ENCODE measurements around the gene B3GALT6. TPM values are rescaled to one million over a fixed set of nuclear protein-coding genes. Genes with fewer than 3 reads are reported as not detected.

The B3GALT6 gene
- total and polyA plus RNA-seq, 4 donors: 2.5 to 12.8 (median 10.3) TPM

DNA sequence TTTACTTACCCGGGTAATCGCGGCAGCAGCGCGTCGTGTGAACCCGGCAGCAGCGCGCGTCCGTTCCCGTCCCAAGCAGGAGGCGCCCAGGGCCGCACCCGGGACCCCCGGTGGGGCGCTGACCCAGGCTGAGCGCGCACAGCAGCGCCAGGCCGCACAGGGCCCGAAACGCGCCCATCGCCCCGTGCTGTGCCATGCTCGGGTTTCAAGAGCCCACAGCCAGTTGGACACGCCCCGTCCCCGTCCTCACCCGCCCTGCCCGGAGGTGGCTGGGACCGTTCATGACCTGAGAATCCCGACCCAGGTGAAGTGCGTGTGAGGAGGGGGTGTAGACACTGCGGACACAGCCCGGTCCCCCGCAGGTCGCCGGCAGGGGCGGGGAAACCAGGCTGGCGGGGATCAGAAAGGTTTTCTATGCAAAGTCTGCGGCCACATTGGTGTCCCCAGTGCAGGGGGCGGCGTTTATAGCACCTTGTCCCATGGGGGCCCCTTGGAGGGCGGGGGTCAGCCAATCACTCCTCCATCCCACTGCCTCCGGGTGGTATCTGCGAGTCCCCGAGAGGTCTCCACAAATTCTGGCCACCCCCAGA lies 25.6 kb upstream of the B3GALT6 start, which contains the start of gene TNFRSF18:
TSS of gene TNFRSF18 (minus strand) at position 217 of the 590 bp plus-strand sequence. CDS start at position 196, 21 bp downstream.
- intact Hi-C loops (cut with DNase I): no loop called here
- H3K9me3 ChIP-seq (ENCODE audit: control insufficient read depth, low read length): no peaks in the 10 kb centered on the region
- H3K27me3 ChIP-seq (ENCODE audit: control insufficient read depth in 1 of 2, insufficient read depth in 2 of 2, low read length in 1 of 2): no peaks in the 10 kb centered on the region
- peak; percentile 45 to 76 for DNase-seq
- H3K27ac ChIP-seq (ENCODE audit: low read depth in 1 of 2, low read length in 2 of 2): no peak within 1 kb of the TSS
- 4 to 5% methylated on average over 47 to 49 of the region's 49 CpGs for WGBS, 2 donors
- no peak within 1 kb of the TSS for H3K4me3 ChIP-seq (ENCODE audit: low read length in 2 of 2)
- no peaks in the 10 kb centered on the region for H3K4me1 ChIP-seq (ENCODE audit: control insufficient read depth in 1 of 2, insufficient read depth in 2 of 2, low read length in 2 of 2)
- no peaks in the 10 kb centered on the region for H3K36me3 ChIP-seq (ENCODE audit: control insufficient read depth in 1 of 2, insufficient read depth in 2 of 2, low read length in 1 of 2)
- ATAC-seq (ENCODE audit: low FRiP score): no peak

DNA sequence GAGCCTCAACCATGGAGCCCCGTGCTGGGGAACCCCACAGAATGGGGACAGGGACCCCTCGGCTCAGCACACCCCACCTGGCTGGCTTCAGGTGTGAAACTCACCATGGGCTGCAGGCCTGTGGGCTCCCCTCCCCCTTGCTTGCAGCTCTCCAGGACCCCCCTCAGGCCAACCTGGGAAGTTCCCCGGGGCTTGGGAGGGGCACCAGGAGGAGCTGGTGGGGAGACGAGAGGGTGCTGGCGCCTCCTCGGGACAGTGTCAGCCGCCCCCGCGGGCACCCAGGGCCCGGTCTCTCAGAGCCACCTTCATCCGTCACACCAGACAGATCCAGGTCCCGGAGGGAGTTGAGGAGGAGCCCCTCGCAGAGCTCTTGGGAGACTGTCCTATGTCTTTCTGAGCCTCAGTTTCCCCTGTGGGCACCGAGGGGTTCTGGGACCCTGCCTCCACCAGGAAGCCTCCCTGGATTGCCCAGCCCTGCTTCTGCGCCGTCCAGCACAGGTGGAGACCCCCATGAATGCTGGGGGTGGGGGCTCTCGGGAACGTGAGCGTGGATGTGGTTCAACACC lies 25.0 kb upstream of the B3GALT6 start:
- no peaks in the 10 kb centered on the region for H3K9me3 ChIP-seq (ENCODE audit: control insufficient read depth, low read length)
- no peaks in the 10 kb centered on the region for H3K4me1 ChIP-seq (ENCODE audit: control insufficient read depth in 1 of 2, insufficient read depth in 2 of 2, low read length in 2 of 2)
- H3K4me3 ChIP-seq (ENCODE audit: low read length in 2 of 2): no peak overlapping the region
- no peaks in the 10 kb centered on the region for H3K36me3 ChIP-seq (ENCODE audit: control insufficient read depth in 1 of 2, insufficient read depth in 2 of 2, low read length in 1 of 2)
- 53 to 57% methylated on average over 17 to 19 of the region's 19 CpGs for WGBS, 2 donors
- no peak for ATAC-seq (ENCODE audit: low FRiP score)
- H3K27me3 ChIP-seq (ENCODE audit: control insufficient read depth in 1 of 2, insufficient read depth in 2 of 2, low read length in 1 of 2): no peaks in the 10 kb centered on the region
- intact Hi-C loops (cut with DNase I): no loop called here
- H3K27ac ChIP-seq (ENCODE audit: low read depth in 1 of 2, low read length in 2 of 2): no peak overlapping the region
- DNase-seq: peak; percentile 41 to 68

DNA sequence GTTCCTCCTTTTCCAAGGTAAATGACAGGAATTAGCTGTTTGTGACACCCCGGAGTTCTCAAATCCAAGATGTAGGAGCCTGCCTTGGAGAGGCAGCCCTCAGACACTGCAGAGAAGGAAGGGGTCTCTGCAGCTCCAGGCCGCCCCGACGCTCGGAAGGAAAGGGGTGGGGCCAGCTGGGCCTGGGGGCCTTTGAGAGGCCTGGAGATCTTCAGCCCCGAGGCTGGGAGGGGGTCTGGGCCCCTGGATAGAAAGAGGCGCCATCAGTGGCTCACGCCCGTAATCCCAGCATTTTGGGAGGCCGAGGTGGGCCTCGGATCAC lies 24.5 kb upstream of the B3GALT6 start:
- ATAC-seq (ENCODE audit: low FRiP score): no peak
- Histone ChIP-seq H3K27ac (ENCODE audit: low read depth in 1 of 2, low read length in 2 of 2) (no peak overlapping the region), H3K9me3 (ENCODE audit: control insufficient read depth, low read length) (no peaks in the 10 kb centered on the region), H3K4me3 (ENCODE audit: low read length in 2 of 2) (no peak overlapping the region), H3K4me1 (ENCODE audit: control insufficient read depth in 1 of 2, insufficient read depth in 2 of 2, low read length in 2 of 2) (no peaks in the 10 kb centered on the region), H3K27me3 (ENCODE audit: control insufficient read depth in 1 of 2, insufficient read depth in 2 of 2, low read length in 1 of 2) (no peaks in the 10 kb centered on the region), H3K36me3 (ENCODE audit: control insufficient read depth in 1 of 2, insufficient read depth in 2 of 2, low read length in 1 of 2) (no peaks in the 10 kb centered on the region)
- peak; percentile 35 to 70 for DNase-seq
- WGBS, 2 donors: 64% methylated on average over 11 of the region's 11 CpGs
- intact Hi-C loops (cut with DNase I): no loop called here

DNA sequence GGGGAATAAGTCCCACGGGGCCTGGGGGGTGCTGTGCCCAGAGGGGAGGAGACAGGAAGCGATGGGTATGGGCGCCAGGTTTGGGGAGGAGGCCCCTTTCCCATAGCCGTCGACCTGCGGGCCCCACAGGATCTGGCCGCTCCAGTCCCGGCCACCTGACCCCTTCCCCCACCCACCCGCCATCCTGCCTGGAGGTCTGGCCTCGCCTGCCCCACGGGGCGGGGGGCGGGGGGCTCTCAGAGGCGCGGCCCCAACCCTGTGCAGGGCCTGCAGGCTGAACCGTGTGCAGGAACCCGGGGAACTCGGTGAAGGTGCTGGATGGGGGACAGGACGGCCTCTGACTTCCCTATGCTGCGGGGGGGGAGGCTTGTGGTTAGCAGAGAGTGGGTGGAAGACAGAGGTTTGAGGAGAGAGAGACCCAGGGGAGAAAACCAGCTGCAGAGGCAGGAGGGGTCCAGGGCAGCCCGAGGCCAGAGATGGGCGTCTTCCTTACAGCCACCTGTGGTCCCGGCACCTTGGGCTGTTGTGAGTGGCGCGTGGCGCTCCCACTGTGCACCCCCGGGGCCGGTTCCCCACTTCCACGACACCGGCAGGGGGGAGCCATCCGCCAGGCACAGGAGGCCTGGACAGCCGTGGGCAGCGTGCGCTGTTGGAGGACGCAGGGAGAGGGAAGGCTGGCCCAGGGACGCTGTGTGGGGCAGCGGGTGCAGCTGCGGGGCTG lies 23.2 kb upstream of the B3GALT6 start:
- DNase-seq: peak; percentile 45 to 69
- Histone ChIP-seq H3K4me1 (ENCODE audit: control insufficient read depth in 1 of 2, insufficient read depth in 2 of 2, low read length in 2 of 2) (no peaks in the 10 kb centered on the region), H3K4me3 (ENCODE audit: low read length in 2 of 2) (no peak overlapping the region)

DNA sequence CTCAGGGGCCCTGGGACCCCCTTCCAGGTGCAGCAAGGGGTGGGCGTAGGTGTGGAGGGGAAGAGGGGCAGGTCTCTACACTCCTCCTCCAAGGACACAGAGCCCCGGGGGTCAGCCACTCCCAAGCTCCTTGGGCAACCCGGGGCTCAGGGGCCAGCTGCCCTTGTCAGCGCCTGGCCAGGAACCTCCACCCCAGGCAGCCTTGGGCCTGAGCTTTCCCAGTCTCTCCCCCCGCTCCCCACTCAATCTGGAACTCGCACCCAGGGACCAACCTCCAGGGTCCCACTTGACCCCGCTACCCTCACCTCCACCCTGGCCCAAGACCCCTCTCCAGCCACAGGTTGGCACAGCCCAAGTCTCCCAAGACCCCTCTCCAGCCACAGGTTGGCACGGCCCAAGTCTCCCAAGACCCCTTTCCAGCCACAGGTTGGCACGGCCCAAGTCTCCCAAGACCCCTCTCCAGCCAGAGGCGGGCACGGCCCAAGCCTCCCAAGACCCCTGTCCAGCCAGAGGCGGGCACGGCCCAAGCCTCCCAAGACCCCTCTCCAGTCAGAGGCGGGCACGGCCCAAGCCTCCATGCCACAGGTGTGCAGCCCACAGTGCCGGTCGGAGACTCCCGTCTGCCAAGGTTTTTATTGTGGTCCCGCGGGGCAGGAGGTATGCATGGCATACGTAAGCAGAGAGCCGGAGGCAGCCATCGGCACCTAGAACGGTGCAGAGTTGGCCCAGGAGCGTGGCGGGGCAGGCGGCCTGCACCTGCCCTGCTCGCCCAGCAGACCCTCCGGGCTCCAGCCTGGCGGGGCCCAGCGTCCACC lies 21.1 kb upstream of the B3GALT6 start:
- Histone ChIP-seq H3K27me3 (ENCODE audit: control insufficient read depth in 1 of 2, insufficient read depth in 2 of 2, low read length in 1 of 2) (no peaks in the 10 kb centered on the region), H3K9me3 (ENCODE audit: control insufficient read depth, low read length) (no peaks in the 10 kb centered on the region), H3K27ac (ENCODE audit: low read depth in 1 of 2, low read length in 2 of 2) (no peak overlapping the region), H3K36me3 (ENCODE audit: control insufficient read depth in 1 of 2, insufficient read depth in 2 of 2, low read length in 1 of 2) (no peaks in the 10 kb centered on the region), H3K4me1 (ENCODE audit: control insufficient read depth in 1 of 2, insufficient read depth in 2 of 2, low read length in 2 of 2) (no peaks in the 10 kb centered on the region), H3K4me3 (ENCODE audit: low read length in 2 of 2) (no peak overlapping the region)
- DNase-seq: peak; percentile 37 to 70
- intact Hi-C loops (cut with DNase I): no loop called here
- 91% methylated on average over 29 to 31 of the region's 31 CpGs for WGBS, 2 donors
- no peak for ATAC-seq (ENCODE audit: low FRiP score)

More for the DNA sequence above, 23.2 kb upstream of the B3GALT6 start:
- H3K27ac ChIP-seq (ENCODE audit: low read depth in 1 of 2, low read length in 2 of 2): no peak overlapping the region
- H3K27me3 ChIP-seq (ENCODE audit: control insufficient read depth in 1 of 2, insufficient read depth in 2 of 2, low read length in 1 of 2): no peaks in the 10 kb centered on the region
- no peaks in the 10 kb centered on the region for H3K36me3 ChIP-seq (ENCODE audit: control insufficient read depth in 1 of 2, insufficient read depth in 2 of 2, low read length in 1 of 2)
- no peak for ATAC-seq (ENCODE audit: low FRiP score)
- 66 to 70% methylated on average over 37 to 38 of the region's 38 CpGs for WGBS, 2 donors
- intact Hi-C loops (cut with DNase I): no loop called here
- no peaks in the 10 kb centered on the region for H3K9me3 ChIP-seq (ENCODE audit: control insufficient read depth, low read length)

DNA sequence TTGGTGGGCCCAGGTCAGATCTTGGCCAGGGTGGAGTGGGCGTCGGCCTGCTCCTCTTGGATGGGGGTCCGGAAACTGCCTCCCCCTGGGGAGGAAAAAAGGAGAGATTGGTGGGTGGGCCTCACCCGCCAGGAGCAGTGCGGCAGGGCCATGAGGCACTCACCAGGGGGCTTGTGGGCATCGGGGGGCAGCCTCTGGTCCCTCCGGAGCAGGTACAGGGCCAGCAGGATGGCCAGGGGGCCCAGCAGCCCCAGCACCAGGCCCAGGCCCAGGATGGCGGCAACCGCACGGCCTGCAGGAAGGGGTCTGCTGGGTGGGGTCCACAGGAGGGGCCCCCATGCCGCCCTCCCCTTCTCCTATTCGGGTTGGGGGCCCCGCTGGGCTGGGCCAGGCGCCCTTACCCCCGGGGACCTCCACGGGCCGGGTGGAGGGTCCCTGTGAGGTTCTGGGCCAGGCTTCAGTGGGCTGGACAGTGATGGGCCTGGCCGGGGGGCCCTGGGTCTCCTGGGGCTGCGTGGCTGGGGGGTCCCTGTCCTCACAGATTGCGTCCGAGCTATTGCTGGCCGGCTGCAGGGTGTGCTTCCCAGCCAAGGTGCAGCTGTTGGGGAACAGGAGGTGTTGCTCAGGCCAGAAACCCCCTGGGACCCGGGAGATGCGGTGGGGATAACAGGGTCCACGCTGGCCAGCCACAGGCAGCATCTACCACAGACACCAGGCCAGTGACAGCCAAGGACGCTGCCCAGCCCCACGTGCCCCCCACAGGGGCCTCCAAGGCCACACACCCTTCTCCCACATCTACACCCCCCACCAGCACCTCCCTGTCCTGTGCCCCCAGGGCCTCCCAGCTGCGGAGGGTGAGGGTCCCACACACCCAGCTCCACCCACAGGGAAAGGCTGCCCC lies 20.2 kb upstream of the B3GALT6 start:
- H3K9me3 ChIP-seq (ENCODE audit: control insufficient read depth, low read length): no peaks in the 10 kb centered on the region
- no peak for ATAC-seq (ENCODE audit: low FRiP score)
- WGBS, 2 donors: 87 to 91% methylated on average over 26 to 28 of the region's 28 CpGs
- no peak overlapping the region for H3K27ac ChIP-seq (ENCODE audit: low read depth in 1 of 2, low read length in 2 of 2)
- intact Hi-C loops (cut with DNase I): no loop called here
- DNase-seq: peak; percentile 42 to 71
- H3K4me3 ChIP-seq (ENCODE audit: low read length in 2 of 2): no peak overlapping the region
- H3K36me3 ChIP-seq (ENCODE audit: control insufficient read depth in 1 of 2, insufficient read depth in 2 of 2, low read length in 1 of 2): no peaks in the 10 kb centered on the region
- no peaks in the 10 kb centered on the region for H3K4me1 ChIP-seq (ENCODE audit: control insufficient read depth in 1 of 2, insufficient read depth in 2 of 2, low read length in 2 of 2)
- H3K27me3 ChIP-seq (ENCODE audit: control insufficient read depth in 1 of 2, insufficient read depth in 2 of 2, low read length in 1 of 2): no peaks in the 10 kb centered on the region

DNA sequence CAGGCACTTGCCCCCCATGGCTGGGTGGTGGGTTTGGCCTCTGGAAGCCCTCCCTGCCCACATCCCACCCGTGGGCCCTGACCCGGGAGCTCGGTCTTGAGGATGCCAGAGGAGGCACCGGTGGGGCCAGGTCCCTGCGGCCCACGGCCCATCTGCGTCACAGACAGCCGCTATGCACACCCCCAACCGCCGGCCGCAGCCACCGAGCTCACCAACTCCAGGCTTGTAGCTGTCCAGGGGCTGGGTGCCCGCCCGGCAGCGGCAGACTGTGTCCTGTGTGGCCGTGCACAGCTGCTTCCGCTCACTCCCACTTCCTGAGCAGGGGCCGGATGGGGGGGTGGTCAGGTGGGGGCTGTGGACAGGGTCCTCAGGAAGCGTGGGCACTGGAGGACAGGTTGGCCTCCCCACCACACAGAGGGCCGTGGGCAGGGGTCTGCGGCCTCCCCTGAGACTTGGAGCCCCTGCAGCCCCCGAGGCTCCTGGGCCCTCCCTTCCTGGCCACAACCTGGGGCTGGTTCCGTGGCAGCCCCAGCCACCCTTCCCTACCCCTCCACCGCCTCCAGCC lies 19.2 kb upstream of the B3GALT6 start:
- no peaks in the 10 kb centered on the region for H3K27me3 ChIP-seq (ENCODE audit: control insufficient read depth in 1 of 2, insufficient read depth in 2 of 2, low read length in 1 of 2)
- peaks cover 0 to 2% of the 10 kb centered on the region in 2 donors for H3K36me3 ChIP-seq (ENCODE audit: control insufficient read depth in 1 of 2, insufficient read depth in 2 of 2, low read length in 1 of 2)
- intact Hi-C loops (cut with DNase I): no loop called here
- H3K4me3 ChIP-seq (ENCODE audit: low read length in 2 of 2): no peak overlapping the region
- DNase-seq (peak; percentile 62 to 80), ATAC-seq (ENCODE audit: low FRiP score) (peak; percentile 3)
- 70% methylated on average over 20 to 24 of the region's 24 CpGs for WGBS, 2 donors
- no peaks in the 10 kb centered on the region for H3K9me3 ChIP-seq (ENCODE audit: control insufficient read depth, low read length)
- H3K27ac ChIP-seq (ENCODE audit: low read depth in 1 of 2, low read length in 2 of 2): no peak overlapping the region
- no peaks in the 10 kb centered on the region for H3K4me1 ChIP-seq (ENCODE audit: control insufficient read depth in 1 of 2, insufficient read depth in 2 of 2, low read length in 2 of 2)
